Gastrocnemius medialis (tissue), 4 donors: ENCODE measurements around the gene IL2RA. TPM values are rescaled to one million over a fixed set of nuclear protein-coding genes. Genes with fewer than 3 reads are reported as not detected.

ENCODE experiments used
- ATAC-seq, 2 donors: fragments of 150-250 bp; one replicate each; pipeline ENCODE4 v1.9.1; 2016
- DNase-seq, 2 donors: peaks; one replicate each; pipeline ENCODE4 v3.0.0-alpha.2; 2019
- H3K27ac ChIP-seq, 4 donors: fragments of 200-600 bp; sonication (generic); 1 replicate in 1 of 4; 2 replicates in 3 of 4; pipeline ENCODE4 v1.5.1; 2016 to 2018; ENCODE audit warnings: mild to moderate bottlenecking in 2 of 4, moderate library complexity in 1 of 4
- H3K27me3 ChIP-seq, 3 donors: fragments of 200-600 bp; sonication (generic) in 2 of 3; 1 replicate in 1 of 3; 2 replicates in 2 of 3; pipeline versions ENCODE4 v1.5.1 to v1.6.0; 2016 to 2019; ENCODE audit warnings: mild to moderate bottlenecking in 1 of 3, moderate library complexity in 1 of 3
- H3K36me3 ChIP-seq, 2 donors: fragments of 200-600 bp; sonication (generic) in 1 of 2; one replicate each; pipeline ENCODE4 v1.5.1; 2017 to 2018
- H3K4me1 ChIP-seq, 2 donors: fragments of 200-600 bp; sonication (generic) in 1 of 2; one replicate each; pipeline ENCODE4 v1.5.1; 2016 to 2017; ENCODE audit warnings: mild to moderate bottlenecking in 2 of 2
- H3K4me3 ChIP-seq, 4 donors: fragments of 200-600 bp; sonication (generic) in 3 of 4; 1 replicate in 1 of 4; 2 replicates in 3 of 4; pipeline ENCODE4 v1.5.1; 2016 to 2019; ENCODE audit warnings: mild to moderate bottlenecking in 2 of 4
- H3K9me3 ChIP-seq, 3 donors: fragments of 200-600 bp; sonication (generic) in 2 of 3; 1 replicate in 1 of 3; 2 replicates in 2 of 3; pipeline ENCODE4 v1.5.1; 2016 to 2019
- CTCF ChIP-seq, 5 experiments: fragments of 450-650 bp in 3 of 5; fragments of 200-600 bp in 2 of 5; sonication (generic) in 2 of 5; IDR thresholded peaks in 4 of 5; conservative IDR thresholded peaks in 1 of 5; 1 replicate in 4 of 5; 2 replicates in 1 of 5; pipeline ENCODE4 v1.5.1; 2016 to 2019; ENCODE audit warnings: antibody characterized with exemption in 5 of 5, mild to moderate bottlenecking in 3 of 5, moderate library complexity in 3 of 5
- POLR2A ChIP-seq, 2 donors: fragments of 450-650 bp; IDR thresholded peaks; one replicate each; pipeline ENCODE4 v1.6.1; 2017; ENCODE audit warnings: antibody characterized with exemption in 2 of 2, mild to moderate bottlenecking in 2 of 2, moderate library complexity in 2 of 2
- in situ Hi-C, 4 donors: fragments of 200-750 bp; cut with MboI; loops; one replicate each; pipeline versions ENCODE4 v1.15.0 to v1.8.0; 2017; ENCODE audit warnings: low sequenced_read_pairs in 4 of 4
- intact Hi-C: fragments of 100-400 bp; cut with DNase I; formaldehyde crosslinking; loops from one replicate; pipeline ENCODE4 v1.15.1; 2023; ENCODE audit warnings: low total_unique reads
- total RNA-seq, 4 donors: library from RNA; depleted of rRNA; stranded (reverse); fragments of >200 nt; gene quantifications; one replicate each; pipeline versions ENCODE4 v1.1.0 to v1.2.3, GENCODE V29; 2016

Gene IL2RA
- total RNA-seq, 4 donors from 2014 or later = 2.1 TPM; not detected in 3

GRCh38 chr10:5977471-5978229 lies 84.5 kb downstream of the IL2RA start, which contains the start of gene IL15RA:
TSS of gene IL15RA (minus strand) at chr10:5977543. CDS start at chr10:5977492, 51 bp downstream.
- no peaks in the 10 kb centered on the region for H3K9me3 ChIP-seq
- peak within 1 kb of the TSS; percentile 91 to 97 (median 93) for H3K27ac ChIP-seq
- H3K4me1 ChIP-seq = peaks cover 7 to 19% of the 10 kb centered on the region in 2 donors
- peak within 1 kb of the TSS; percentile 84 to 96 (median 87) for H3K4me3 ChIP-seq
- DNase-seq = peak; percentile 48 to 76
- in situ Hi-C loops (no loop called here), intact Hi-C loops (loop anchor here (1.0 to 5.0 kb wide), 3 partner anchors 33 to 165 kb away; partner anchors contain the start of genes ANKRD16 and GDI2)
- ATAC-seq = peak; percentile 75 to 77
- TF ChIP-seq CTCF (IDR thresholded peaks at IDR 0.05 in 4 of 5, conservative IDR thresholded peaks at IDR 0.05 in 1 of 5) = peak in 4 of 5 experiments; percentile 12 to 54 (median 31)
- TF ChIP-seq POLR2A (IDR thresholded peaks at IDR 0.05) = peak; percentile 57 to 58
- no peaks in the 10 kb centered on the region for H3K27me3 ChIP-seq
- no peaks in the 10 kb centered on the region for H3K36me3 ChIP-seq

- H3K27ac ChIP-seq = peak overlapping the region; percentile 91 to 97 (median 93)
- in situ Hi-C loops = no loop called here
- peak overlapping the region; percentile 84 to 96 (median 87) for H3K4me3 ChIP-seq
- no peaks in the 10 kb centered on the region for H3K9me3 ChIP-seq
- no peaks in the 10 kb centered on the region for H3K27me3 ChIP-seq
- DNase-seq (peak; percentile 6 to 34), ATAC-seq (peak; percentile 53 to 67)
- H3K36me3 ChIP-seq = no peaks in the 10 kb centered on the region
- H3K4me1 ChIP-seq = peaks cover 7 to 26% of the 10 kb centered on the region in 2 donors
- intact Hi-C loops = loop anchor here (1.0 to 5.0 kb wide), 3 partner anchors 32 to 164 kb away; partner anchors contain the start of genes ANKRD16 and GDI2
- TF ChIP-seq CTCF (IDR thresholded peaks at IDR 0.05 in 4 of 5, conservative IDR thresholded peaks at IDR 0.05 in 1 of 5) (peak in 1 of 5 experiments; percentile 10), POLR2A (IDR thresholded peaks at IDR 0.05) (no peak)
Measured at GRCh38 chr10:5976512-5977470, 85.4 kb downstream of the IL2RA start.

- Histone ChIP-seq H3K27ac (peak overlapping the region; percentile 91 to 97 (median 93)), H3K4me1 (peaks cover 7 to 33% of the 10 kb centered on the region in 2 donors), H3K4me3 (peak overlapping the region; percentile 84 to 96 (median 87)), H3K9me3 (no peaks in the 10 kb centered on the region), H3K27me3 (no peaks in the 10 kb centered on the region), H3K36me3 (no peaks in the 10 kb centered on the region)
- no peak for TF ChIP-seq CTCF (IDR thresholded peaks at IDR 0.05 in 4 of 5, conservative IDR thresholded peaks at IDR 0.05 in 1 of 5)
- TF ChIP-seq POLR2A (IDR thresholded peaks at IDR 0.05) = peak; percentile 7 to 14
- DNase-seq (peak; percentile 32 to 68), ATAC-seq (peak; percentile 31 to 47)
- in situ Hi-C loops (no loop called here), intact Hi-C loops (loop anchor here (2.0 to 5.0 kb wide), 2 partner anchors 31 to 164 kb away; partner anchors contain the start of gene GDI2)
Measured at GRCh38 chr10:5975641-5976473, 86.3 kb downstream of the IL2RA start.

GRCh38 chr10:5973069-5973468 lies 89.1 kb downstream of the IL2RA start:
- H3K27ac ChIP-seq = no peak overlapping the region
- H3K4me1 ChIP-seq = peaks cover under 1 to 29% of the 10 kb centered on the region in 2 donors
- no peak for ATAC-seq

More at GRCh38 chr10:5973069-5973468, 89.1 kb downstream of the IL2RA start:
- TF ChIP-seq CTCF (IDR thresholded peaks at IDR 0.05 in 4 of 5, conservative IDR thresholded peaks at IDR 0.05 in 1 of 5) = no peak
- TF ChIP-seq POLR2A (IDR thresholded peaks at IDR 0.05) = no peak
- Histone ChIP-seq H3K36me3 (no peaks in the 10 kb centered on the region), H3K27me3 (no peaks in the 10 kb centered on the region), H3K9me3 (no peaks in the 10 kb centered on the region), H3K4me3 (no peak overlapping the region)
- in situ Hi-C loops = no loop called here
- no peak for DNase-seq
- intact Hi-C loops = no loop called here
